Breast epithelium (tissue), 3 donors: ENCODE data around the gene RGL1.

ENCODE experiments used
- CTCF ChIP-seq, 3 donors: fragments of 450-650 bp; IDR thresholded peaks; one replicate each; pipeline ENCODE4 v1.5.1; 2016 to 2017; ENCODE audit warnings: antibody characterized with exemption in 3 of 3, mild to moderate bottlenecking in 3 of 3, moderate library complexity in 3 of 3
- POLR2A ChIP-seq: fragments of 450-650 bp; IDR thresholded peaks from one replicate; pipeline ENCODE4 v1.6.1; 2016; ENCODE audit warnings: antibody characterized with exemption, mild to moderate bottlenecking, moderate library complexity
- POLR2AphosphoS5 ChIP-seq, 3 donors: sonication (generic); formaldehyde crosslinking; IDR thresholded peaks; one replicate each; pipeline ENCODE4 v1.6.1; 2017; ENCODE audit warnings: antibody characterized with exemption in 3 of 3

GRCh38 chr1:183794088-183794487, 10.8 kb upstream of the RGL1 start:
- TF ChIP-seq CTCF (IDR thresholded peaks at IDR 0.05) (no peak), POLR2A (no peak), POLR2AphosphoS5 (IDR thresholded peaks at IDR 0.05) (no peak)
